Neural cell (in vitro differentiated cells): ENCODE results near the gene KDM3B.

Experiments
- EZH2 ChIP-seq: fragments of 200-600, 300-800 bp; shearing (Covaris generic), sonication (generic); IDR thresholded peaks from 2 replicates; pipeline ENCODE4 v1.6.1; 2014; ENCODE audit warnings: antibody characterized with exemption, low read length, borderline replicate concordance, mild to moderate bottlenecking; ENCODE audit not compliant: insufficient read depth, poor library complexity, severe bottlenecking
- POLR2AphosphoS5 ChIP-seq: IDR thresholded peaks from 2 replicates; pipeline ENCODE4 v1.6.1; 2012
- SMC3 ChIP-seq: fragments of 450-650 bp; conservative IDR thresholded peaks from 2 replicates; pipeline ENCODE4 v1.6.1; 2014; ENCODE audit warnings: antibody characterized with exemption, mild to moderate bottlenecking, moderate library complexity; ENCODE audit not compliant: poor library complexity
- TAF1 ChIP-seq: IDR thresholded peaks from 2 replicates; pipeline ENCODE4 v1.6.1; 2012; ENCODE audit warnings: low read depth
- TF ChIP-seq, protein P1 (sequence below): fragments of 450-650 bp; IDR thresholded peaks from 2 replicates; pipeline ENCODE4 v1.5.1; 2014; ENCODE audit warnings: antibody characterized with exemption, mild to moderate bottlenecking, moderate library complexity; ENCODE audit not compliant: poor library complexity, severe bottlenecking

DNA sequence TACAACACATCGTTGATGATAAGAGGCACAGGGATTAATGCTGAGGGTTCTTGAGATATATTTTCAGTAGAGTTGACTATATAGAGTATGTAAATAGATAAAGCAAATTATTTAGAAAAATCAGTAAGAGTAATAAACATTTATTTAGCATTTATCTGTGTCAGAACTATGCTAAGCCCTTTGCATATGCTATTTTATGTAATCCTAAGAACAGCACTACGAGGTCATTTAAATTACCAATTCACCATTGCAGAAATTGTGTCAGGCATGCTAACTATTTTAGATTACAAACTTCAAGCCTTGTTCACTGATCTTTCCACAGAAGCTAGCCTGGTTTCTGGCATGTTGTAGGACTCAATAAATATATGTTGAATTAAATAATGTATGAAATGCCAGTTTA lies 66.0 kb downstream of the KDM3B start:
- TF ChIP-seq, protein P1, sequence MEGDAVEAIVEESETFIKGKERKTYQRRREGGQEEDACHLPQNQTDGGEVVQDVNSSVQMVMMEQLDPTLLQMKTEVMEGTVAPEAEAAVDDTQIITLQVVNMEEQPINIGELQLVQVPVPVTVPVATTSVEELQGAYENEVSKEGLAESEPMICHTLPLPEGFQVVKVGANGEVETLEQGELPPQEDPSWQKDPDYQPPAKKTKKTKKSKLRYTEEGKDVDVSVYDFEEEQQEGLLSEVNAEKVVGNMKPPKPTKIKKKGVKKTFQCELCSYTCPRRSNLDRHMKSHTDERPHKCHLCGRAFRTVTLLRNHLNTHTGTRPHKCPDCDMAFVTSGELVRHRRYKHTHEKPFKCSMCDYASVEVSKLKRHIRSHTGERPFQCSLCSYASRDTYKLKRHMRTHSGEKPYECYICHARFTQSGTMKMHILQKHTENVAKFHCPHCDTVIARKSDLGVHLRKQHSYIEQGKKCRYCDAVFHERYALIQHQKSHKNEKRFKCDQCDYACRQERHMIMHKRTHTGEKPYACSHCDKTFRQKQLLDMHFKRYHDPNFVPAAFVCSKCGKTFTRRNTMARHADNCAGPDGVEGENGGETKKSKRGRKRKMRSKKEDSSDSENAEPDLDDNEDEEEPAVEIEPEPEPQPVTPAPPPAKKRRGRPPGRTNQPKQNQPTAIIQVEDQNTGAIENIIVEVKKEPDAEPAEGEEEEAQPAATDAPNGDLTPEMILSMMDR = no peak
- TF ChIP-seq POLR2AphosphoS5 = no peak
- no peak for TF ChIP-seq EZH2
- TF ChIP-seq TAF1 = no peak
- no peak for TF ChIP-seq SMC3
